Stimulated activated CD8-positive, alpha-beta memory T cell treated with anti-CD3 and anti-CD28 coated beads, Interleukin-12 subunit alpha, Interleukin-12 subunit beta, amount 100 ng/mL, for 24 hours (primary cell): ENCODE measurements around the gene TYW1B.
"Not testable (repeated sequence)": the region's sequence is repeated elsewhere in the genome, so short reads cannot be mapped to it uniquely, and the experiment has no call there.

Experiments
- DNase-seq: peaks from one replicate; pipeline ENCODE4 v3.0.0-alpha.2; 2020; ENCODE audit errors: extremely low read depth

The TYW1B gene

GRCh38 chr7:72559546-72559945 is 268.5 kb downstream of the TYW1B start:
- DNase-seq, result not testable (repeated sequence)

- not testable (repeated sequence) for DNase-seq
Observed at GRCh38 chr7:72556733-72557132, 271.3 kb downstream of the TYW1B start.

GRCh38 chr7:72555238-72555637 is 272.8 kb downstream of the TYW1B start:
- not testable (repeated sequence) for DNase-seq

- DNase-seq, result not testable (repeated sequence)
Observed at GRCh38 chr7:72554401-72554800, 273.6 kb downstream of the TYW1B start.

- not testable (repeated sequence) for DNase-seq
Observed at GRCh38 chr7:72550454-72550853, 277.5 kb downstream of the TYW1B start.

GRCh38 chr7:72546586-72547237 is 281.3 kb downstream of the TYW1B start:
- DNase-seq, result not testable (repeated sequence)

- not testable (repeated sequence) for DNase-seq
Observed at GRCh38 chr7:72544531-72544930, 283.5 kb downstream of the TYW1B start.

GRCh38 chr7:72540923-72541322 is 287.1 kb downstream of the TYW1B start:
- no peak for DNase-seq

GRCh38 chr7:72540106-72540611 is 287.8 kb downstream of the TYW1B start:
- no peak for DNase-seq

- DNase-seq, result no peak
Observed at GRCh38 chr7:72539702-72540101, 288.3 kb downstream of the TYW1B start.

GRCh38 chr7:72538856-72539255 is 289.1 kb downstream of the TYW1B start:
- DNase-seq, result no peak

GRCh38 chr7:72538147-72538546 is 289.9 kb downstream of the TYW1B start:
- no peak for DNase-seq

- DNase-seq, result not testable (repeated sequence)
Observed at GRCh38 chr7:72536038-72536437, 292.0 kb downstream of the TYW1B start.

GRCh38 chr7:72531048-72531447 is 297.0 kb downstream of the TYW1B start:
- not testable (repeated sequence) for DNase-seq
